H1 (cell line): Measurements from ENCODE around the gene NRXN3.
"Not testable (repeated sequence)": the region's sequence is repeated elsewhere in the genome, so short reads cannot be mapped to it uniquely, and the experiment has no call there.

Source experiments
- CBX5 ChIP-seq: fragments of 300-800, 300-1000 bp; sonication (generic); IDR thresholded peaks from 2 replicates; pipeline ENCODE4 v1.7.1; 2016; ENCODE audit warnings: antibody characterized with exemption, low read length, low read depth
- EP300 ChIP-seq, 2 experiments: IDR thresholded peaks; 1 replicate in 1 of 2; 2 replicates in 1 of 2; pipeline ENCODE4 v1.6.1; 2011 to 2012; ENCODE audit warnings: low read depth in 2 of 2, low read length in 2 of 2, mild to moderate bottlenecking in 2 of 2, borderline replicate concordance in 1 of 2, inconsistent platforms in 1 of 2, moderate library complexity in 1 of 2
- GABPA ChIP-seq: IDR thresholded peaks from 2 replicates; pipeline ENCODE4 v1.6.1; 2011; ENCODE audit warnings: mild to moderate bottlenecking, low read length, moderate library complexity, borderline replicate concordance; ENCODE audit not compliant: insufficient read depth
- NRF1 ChIP-seq: IDR thresholded peaks from 2 replicates; pipeline ENCODE4 v1.6.1; 2011; ENCODE audit warnings: mild to moderate bottlenecking, low read depth, low read length, improper control_type of control experiment
- SP2 ChIP-seq: IDR thresholded peaks from 2 replicates; pipeline ENCODE4 v1.6.1; 2012; ENCODE audit warnings: mild to moderate bottlenecking, low read length, inconsistent platforms
- TF ChIP-seq, protein P1 (sequence below), 3 experiments: IDR thresholded peaks; 1 replicate in 2 of 3; 2 replicates in 1 of 3; pipeline versions ENCODE4 v1.5.1 to v1.6.1; 2011; ENCODE audit warnings: low read length in 3 of 3, mild to moderate bottlenecking in 3 of 3, inconsistent platforms in 2 of 3, low read depth in 1 of 3, moderate library complexity in 1 of 3; ENCODE audit not compliant: insufficient read depth in 1 of 3; ENCODE audit errors: control extremely low read depth in 1 of 3

DNA sequence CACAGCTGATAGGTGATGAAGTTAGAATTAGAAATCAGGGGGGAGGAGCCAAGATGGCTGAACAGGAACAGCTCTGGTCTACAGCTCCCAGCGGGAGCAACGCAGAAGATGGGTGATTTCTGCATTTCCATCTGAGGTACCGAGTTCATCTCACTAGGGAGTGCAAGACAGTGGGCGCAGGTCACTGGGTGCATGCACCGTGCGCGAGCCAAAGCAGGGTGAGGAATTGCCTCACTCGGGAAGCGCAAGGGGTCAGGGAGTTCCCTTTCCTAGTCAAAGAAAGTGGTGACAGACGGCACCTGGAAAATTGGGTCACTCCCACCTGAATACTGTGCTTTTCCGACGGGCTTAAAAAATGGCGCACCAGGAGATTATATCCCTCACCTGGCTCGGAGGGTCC lies 1597.5 kb downstream of the NRXN3 start:
- TF ChIP-seq CBX5; EP300 (IDR thresholded peaks at IDR 0.05; ENCODE audit: borderline replicate concordance in 1 of 2, low read depth in 2 of 2, low read length in 2 of 2); GABPA; SP2; NRF1: not testable (repeated sequence)
- TF ChIP-seq, protein P1, sequence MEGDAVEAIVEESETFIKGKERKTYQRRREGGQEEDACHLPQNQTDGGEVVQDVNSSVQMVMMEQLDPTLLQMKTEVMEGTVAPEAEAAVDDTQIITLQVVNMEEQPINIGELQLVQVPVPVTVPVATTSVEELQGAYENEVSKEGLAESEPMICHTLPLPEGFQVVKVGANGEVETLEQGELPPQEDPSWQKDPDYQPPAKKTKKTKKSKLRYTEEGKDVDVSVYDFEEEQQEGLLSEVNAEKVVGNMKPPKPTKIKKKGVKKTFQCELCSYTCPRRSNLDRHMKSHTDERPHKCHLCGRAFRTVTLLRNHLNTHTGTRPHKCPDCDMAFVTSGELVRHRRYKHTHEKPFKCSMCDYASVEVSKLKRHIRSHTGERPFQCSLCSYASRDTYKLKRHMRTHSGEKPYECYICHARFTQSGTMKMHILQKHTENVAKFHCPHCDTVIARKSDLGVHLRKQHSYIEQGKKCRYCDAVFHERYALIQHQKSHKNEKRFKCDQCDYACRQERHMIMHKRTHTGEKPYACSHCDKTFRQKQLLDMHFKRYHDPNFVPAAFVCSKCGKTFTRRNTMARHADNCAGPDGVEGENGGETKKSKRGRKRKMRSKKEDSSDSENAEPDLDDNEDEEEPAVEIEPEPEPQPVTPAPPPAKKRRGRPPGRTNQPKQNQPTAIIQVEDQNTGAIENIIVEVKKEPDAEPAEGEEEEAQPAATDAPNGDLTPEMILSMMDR (IDR thresholded peaks at IDR 0.05; ENCODE audit: control extremely low read depth in 1 of 3, insufficient read depth in 1 of 3, low read depth in 1 of 3, low read length in 3 of 3) = not testable (repeated sequence)
